ENCODE data around the gene FAM50B.

The FAM50B gene

GRCh38 chr6:3892603-3893002 is 43.4 kb downstream of the FAM50B start:
- Histone ChIP-seq H3K36me3 (ENCODE audit: low read length) (no peaks in the 10 kb centered on the region), H3K9me3 (ENCODE audit: insufficient read depth, low read length) (no peaks in the 10 kb centered on the region), H3K4me2 (ENCODE audit: low read depth, low read length, poor library complexity, severe bottlenecking) (no peak overlapping the region), H3K9me2 (replicated peaks; ENCODE audit: insufficient read depth, low read length) (no peaks in the 10 kb centered on the region), H3K4me3 (ENCODE audit: insufficient read depth, low read length, poor library complexity, severe bottlenecking) (no peak overlapping the region), H3K27me3 (ENCODE audit: low read length) (no peaks in the 10 kb centered on the region), H3K79me2 (ENCODE audit: insufficient read depth, low read length) (no peaks in the 10 kb centered on the region), H3F3A (ENCODE audit: insufficient read depth) (no peaks in the 10 kb centered on the region), H3K9ac (ENCODE audit: low read length) (no peak overlapping the region), H3K27ac (ENCODE audit: low read depth, low read length) (no peak overlapping the region), H2AFZ (ENCODE audit: low read depth, low read length, severe bottlenecking) (no peak overlapping the region), H4K20me1 (ENCODE audit: low read depth, low read length) (no peaks in the 10 kb centered on the region)
- no peak for TF ChIP-seq EZH2phosphoT487 (conservative IDR thresholded peaks at IDR 0.05; ENCODE audit: low read length)
- TF ChIP-seq, protein P1, sequence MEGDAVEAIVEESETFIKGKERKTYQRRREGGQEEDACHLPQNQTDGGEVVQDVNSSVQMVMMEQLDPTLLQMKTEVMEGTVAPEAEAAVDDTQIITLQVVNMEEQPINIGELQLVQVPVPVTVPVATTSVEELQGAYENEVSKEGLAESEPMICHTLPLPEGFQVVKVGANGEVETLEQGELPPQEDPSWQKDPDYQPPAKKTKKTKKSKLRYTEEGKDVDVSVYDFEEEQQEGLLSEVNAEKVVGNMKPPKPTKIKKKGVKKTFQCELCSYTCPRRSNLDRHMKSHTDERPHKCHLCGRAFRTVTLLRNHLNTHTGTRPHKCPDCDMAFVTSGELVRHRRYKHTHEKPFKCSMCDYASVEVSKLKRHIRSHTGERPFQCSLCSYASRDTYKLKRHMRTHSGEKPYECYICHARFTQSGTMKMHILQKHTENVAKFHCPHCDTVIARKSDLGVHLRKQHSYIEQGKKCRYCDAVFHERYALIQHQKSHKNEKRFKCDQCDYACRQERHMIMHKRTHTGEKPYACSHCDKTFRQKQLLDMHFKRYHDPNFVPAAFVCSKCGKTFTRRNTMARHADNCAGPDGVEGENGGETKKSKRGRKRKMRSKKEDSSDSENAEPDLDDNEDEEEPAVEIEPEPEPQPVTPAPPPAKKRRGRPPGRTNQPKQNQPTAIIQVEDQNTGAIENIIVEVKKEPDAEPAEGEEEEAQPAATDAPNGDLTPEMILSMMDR (IDR thresholded peaks at IDR 0.05; ENCODE audit: insufficient read depth, low read length, poor library complexity, severe bottlenecking): no peak

GRCh38 chr6:3893487-3893886 is 44.3 kb downstream of the FAM50B start:
- no peaks in the 10 kb centered on the region for H3F3A ChIP-seq (ENCODE audit: insufficient read depth)
- no peaks in the 10 kb centered on the region for H4K20me1 ChIP-seq (ENCODE audit: low read depth, low read length)
- H3K27me3 ChIP-seq (ENCODE audit: low read length): no peaks in the 10 kb centered on the region
- H3K36me3 ChIP-seq (ENCODE audit: low read length): no peaks in the 10 kb centered on the region
- H3K4me3 ChIP-seq (ENCODE audit: insufficient read depth, low read length, poor library complexity, severe bottlenecking): no peak overlapping the region
- no peak overlapping the region for H3K9ac ChIP-seq (ENCODE audit: low read length)
- no peaks in the 10 kb centered on the region for H3K79me2 ChIP-seq (ENCODE audit: insufficient read depth, low read length)
- H3K9me2 ChIP-seq (replicated peaks; ENCODE audit: insufficient read depth, low read length): no peaks in the 10 kb centered on the region
- no peaks in the 10 kb centered on the region for H3K9me3 ChIP-seq (ENCODE audit: insufficient read depth, low read length)
- H2AFZ ChIP-seq (ENCODE audit: low read depth, low read length, severe bottlenecking): no peak overlapping the region
- TF ChIP-seq EZH2phosphoT487 (conservative IDR thresholded peaks at IDR 0.05; ENCODE audit: low read length): no peak
- TF ChIP-seq, protein P1 (IDR thresholded peaks at IDR 0.05; ENCODE audit: insufficient read depth, low read length, poor library complexity, severe bottlenecking): no peak
- H3K27ac ChIP-seq (ENCODE audit: low read depth, low read length): no peak overlapping the region
- no peak overlapping the region for H3K4me2 ChIP-seq (ENCODE audit: low read depth, low read length, poor library complexity, severe bottlenecking)

DNA sequence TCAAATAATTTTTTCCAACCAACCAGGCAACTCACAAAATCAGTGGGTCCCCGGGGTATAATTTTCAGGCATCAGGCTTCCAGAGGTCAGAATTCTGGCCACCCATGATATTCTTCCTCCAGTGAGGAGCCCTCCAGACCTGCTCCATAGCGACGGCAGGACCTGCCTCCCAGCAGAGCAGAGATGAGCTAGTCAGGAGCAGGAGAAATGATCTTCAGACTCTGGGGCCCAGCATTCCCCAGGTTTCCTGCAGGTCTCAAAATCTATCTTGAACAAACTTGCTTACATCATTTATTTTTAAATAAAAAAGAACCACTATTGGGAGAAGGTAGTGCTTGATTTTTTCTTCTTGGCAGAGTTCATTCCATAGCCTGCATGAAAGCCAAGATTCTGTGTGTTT is 44.7 kb downstream of the FAM50B start:
- Histone ChIP-seq H3K36me3 (ENCODE audit: low read length) (no peaks in the 10 kb centered on the region), H4K20me1 (ENCODE audit: low read depth, low read length) (no peaks in the 10 kb centered on the region), H3K4me2 (ENCODE audit: low read depth, low read length, poor library complexity, severe bottlenecking) (no peak overlapping the region), H2AFZ (ENCODE audit: low read depth, low read length, severe bottlenecking) (no peak overlapping the region), H3F3A (ENCODE audit: insufficient read depth) (no peaks in the 10 kb centered on the region), H3K27ac (ENCODE audit: low read depth, low read length) (no peak overlapping the region), H3K9ac (ENCODE audit: low read length) (no peak overlapping the region), H3K9me3 (ENCODE audit: insufficient read depth, low read length) (no peaks in the 10 kb centered on the region), H3K4me3 (ENCODE audit: insufficient read depth, low read length, poor library complexity, severe bottlenecking) (no peak overlapping the region), H3K79me2 (ENCODE audit: insufficient read depth, low read length) (no peaks in the 10 kb centered on the region), H3K9me2 (replicated peaks; ENCODE audit: insufficient read depth, low read length) (no peaks in the 10 kb centered on the region), H3K27me3 (ENCODE audit: low read length) (no peaks in the 10 kb centered on the region)
- TF ChIP-seq EZH2phosphoT487 (conservative IDR thresholded peaks at IDR 0.05; ENCODE audit: low read length): no peak
- TF ChIP-seq, protein P1 (IDR thresholded peaks at IDR 0.05; ENCODE audit: insufficient read depth, low read length, poor library complexity, severe bottlenecking): no peak

Data from SU-DHL-6 (cell line).